AG04450 (cell line): ENCODE data around the gene SBNO1. TPM values are rescaled to one million over a fixed set of nuclear protein-coding genes. Genes with fewer than 3 reads are reported as not detected.
A peak's percentile ranks its signal among the peaks of the same experiment; 100 is the strongest.

Experiments used
- CTCF ChIA-PET: fragments of 300-600, 350-600 bp; formaldehyde crosslinking; extraction: SDS; loops from one replicate; lab custom pipeline; 2022; ENCODE audit warnings: antibody characterized with exemption, inconsistent platforms; lab: Charles Lee
- POLR2A ChIA-PET: fragments of 350-600 bp; formaldehyde crosslinking; extraction: SDS; loops from one replicate; lab custom pipeline; 2021; ENCODE audit warnings: antibody characterized with exemption, inconsistent platforms; lab: Yijun Ruan, JAX
- DNase-seq: peaks from one replicate; pipeline ENCODE4 v3.0.0-alpha.2; 2011; ENCODE audit warnings: low read depth, low spot score
- H3K27ac ChIP-seq: one replicate; pipeline ENCODE4 v1.5.1; 2012; ENCODE audit warnings: low read depth, low read length, control low read depth
- H3K27me3 ChIP-seq: one replicate; pipeline ENCODE4 v1.6.0; 2012; ENCODE audit warnings: low read length; ENCODE audit not compliant: control insufficient read depth, insufficient read depth
- H3K4me3 ChIP-seq: 2 replicates; pipeline ENCODE4 v1.5.1; 2011; ENCODE audit warnings: mild to moderate bottlenecking, low read depth, low read length, control low read depth
- H3K9me3 ChIP-seq: 2 replicates; pipeline ENCODE4 v1.5.1; 2012; ENCODE audit warnings: low read length; ENCODE audit not compliant: control insufficient read depth, insufficient read depth
- CTCF ChIP-seq: IDR thresholded peaks from 2 replicates; pipeline ENCODE4 v1.5.1; 2011; ENCODE audit warnings: low read depth, low read length, control low read depth, inconsistent platforms
- polyA plus RNA-seq: library from polyadenylated mRNA; depleted of rRNA; stranded (reverse); fragments of >200 nt; gene quantifications from 2 replicates; pipeline ENCODE4 v1.2.3, GENCODE V29; 2011

SBNO1 gene
- polyA plus RNA-seq, 1 experiment: 16.0 TPM

GRCh38 chr12:123270214-123271000, 94.2 kb downstream of the SBNO1 start:
- POLR2A ChIA-PET: interaction anchor here (0.6 to 0.9 kb wide), 6 partner anchors 14 to 551 kb away, joined by 3 to 9 read pairs (median 5); no protein-coding TSS in a partner anchor
- no peak for DNase-seq
- CTCF ChIA-PET: interaction anchor here (0.6 to 1.0 kb wide), 5 partner anchors 12 to 393 kb away, joined by 3 to 5 read pairs (median 3); no protein-coding TSS in a partner anchor
- Histone ChIP-seq H3K27me3 (no peaks in the 10 kb centered on the region), H3K9me3 (no peaks in the 10 kb centered on the region; the same call in 1 of the 2 replicates), H3K27ac (peak overlapping the region; percentile 90), H3K4me3 (peak overlapping the region; percentile 87)
- no peak; the same call in 1 of the 2 replicates for TF ChIP-seq CTCF

- Histone ChIP-seq H3K4me3 (peak overlapping the region; percentile 87), H3K9me3 (no peaks in the 10 kb centered on the region; the same call in 1 of the 2 replicates), H3K27ac (peak overlapping the region; percentile 90), H3K27me3 (no peaks in the 10 kb centered on the region)
- POLR2A ChIA-PET: interaction anchor here (0.6 to 1.0 kb wide), 3 partner anchors 15 to 113 kb away, joined by 3 to 8 read pairs (median 4); partner anchors contain the start of genes MPHOSPH9 and MTRFR
- no peak for DNase-seq
- CTCF ChIA-PET: interaction anchor here (0.6 to 1.4 kb wide), 4 partner anchors 12 to 349 kb away, joined by 3 to 5 read pairs (median 4); no protein-coding TSS in a partner anchor
- no peak for TF ChIP-seq CTCF
These were observed 94.8 kb downstream of the SBNO1 start for GRCh38 chr12:123269896-123270213.

GRCh38 chr12:123269395-123269892, 95.2 kb downstream of the SBNO1 start:
- DNase-seq: no peak
- peak overlapping the region; percentile 90 for H3K27ac ChIP-seq
- H3K4me3 ChIP-seq: peak overlapping the region; percentile 87
- no peaks in the 10 kb centered on the region for H3K27me3 ChIP-seq
- H3K9me3 ChIP-seq: no peaks in the 10 kb centered on the region; the same call in 1 of the 2 replicates
- TF ChIP-seq CTCF: no peak
- ChIA-PET CTCF (interaction anchor here (0.6 to 1.4 kb wide), 5 partner anchors 12 to 1690 kb away, joined by 3 to 5 read pairs (median 3); no protein-coding TSS in a partner anchor), POLR2A (interaction anchor here (0.6 to 1.0 kb wide), 4 partner anchors 13 to 114 kb away, joined by 3 to 8 read pairs (median 4); partner anchors contain the start of genes MPHOSPH9 and MTRFR)

GRCh38 chr12:123268850-123269249, 95.8 kb downstream of the SBNO1 start:
- TF ChIP-seq CTCF: no peak
- Histone ChIP-seq H3K9me3 (no peaks in the 10 kb centered on the region; the same call in 1 of the 2 replicates), H3K27me3 (no peaks in the 10 kb centered on the region), H3K27ac (peak overlapping the region; percentile 57), H3K4me3 (peak overlapping the region; percentile 87)
- no peak for DNase-seq
- CTCF ChIA-PET: interaction anchor here (0.6 to 1.4 kb wide), 3 partner anchors 11 to 1691 kb away, joined by 3 to 4 read pairs (median 3); no protein-coding TSS in a partner anchor
- POLR2A ChIA-PET: interaction anchor here (0.6 to 1.0 kb wide), 2 partner anchors 13 to 36 kb away, joined by 3 to 8 read pairs; partner anchors contain the start of genes MPHOSPH9 and MTRFR
